CD14-positive monocyte (primary cell): ENCODE results near the gene CYFIP2. TPM values are rescaled to one million over a fixed set of nuclear protein-coding genes. Genes with fewer than 3 reads are reported as not detected.

ENCODE experiments used
- DNase-seq, 3 donors: peaks; one replicate each; pipeline ENCODE4 v3.0.0-alpha.2; 2011 to 2022
- H2AFZ ChIP-seq: 2 replicates; pipeline ENCODE4 v1.6.0; 2012; ENCODE audit warnings: mild to moderate bottlenecking, low read depth, low read length, inconsistent platforms; ENCODE audit not compliant: insufficient read depth, poor library complexity, severe bottlenecking
- H3K27ac ChIP-seq, 2 donors: 1 replicate in 1 of 2; 2 replicates in 1 of 2; pipeline ENCODE4 v1.5.1; 2012 to 2013; ENCODE audit warnings: low read length in 2 of 2, control low read depth in 1 of 2, inconsistent platforms in 1 of 2, low read depth in 1 of 2, mild to moderate bottlenecking in 1 of 2
- H3K27me3 ChIP-seq, 2 donors: one replicate each; pipeline versions ENCODE4 v1.6.0 to v1.6.1; 2011 to 2013; ENCODE audit warnings: low read length in 2 of 2; ENCODE audit not compliant: control insufficient read depth in 2 of 2, insufficient read depth in 2 of 2
- H3K36me3 ChIP-seq, 2 donors: replicated peaks in 1 of 2; 1 replicate in 1 of 2; 2 replicates in 1 of 2; pipeline versions ENCODE4 v1.5.1 to v1.6.1; 2012 to 2013; ENCODE audit warnings: low read length in 2 of 2, control low read depth in 1 of 2, inconsistent platforms in 1 of 2, mild to moderate bottlenecking in 1 of 2; ENCODE audit not compliant: insufficient read depth in 2 of 2, control insufficient read depth in 1 of 2
- H3K4me1 ChIP-seq, 2 donors: 1 replicate in 1 of 2; 2 replicates in 1 of 2; pipeline versions ENCODE4 v1.5.1 to v1.6.1; 2012 to 2013; ENCODE audit warnings: low read length in 2 of 2, control low read depth in 1 of 2, inconsistent platforms in 1 of 2, mild to moderate bottlenecking in 1 of 2, moderate library complexity in 1 of 2; ENCODE audit not compliant: insufficient read depth in 2 of 2, control insufficient read depth in 1 of 2
- H3K4me2 ChIP-seq: replicated peaks from 2 replicates; pipeline ENCODE3; 2012; ENCODE audit warnings: low read length, moderate library complexity, mild to moderate bottlenecking; ENCODE audit not compliant: poor library complexity, severe bottlenecking; ENCODE audit errors: extremely low read depth
- H3K4me3 ChIP-seq, 3 experiments: fragments of 200-600 bp in 1 of 3; sonication (generic) in 1 of 3; replicated peaks in 1 of 3; 1 replicate in 2 of 3; 2 replicates in 1 of 3; pipeline ENCODE4 v1.5.1; 2011 to 2013; ENCODE audit warnings: low read length in 3 of 3, mild to moderate bottlenecking in 3 of 3, control low read depth in 2 of 3, low read depth in 2 of 3, inconsistent platforms in 1 of 3, moderate library complexity in 1 of 3
- H3K79me2 ChIP-seq: 2 replicates; pipeline ENCODE4 v1.6.0; 2012; ENCODE audit warnings: mild to moderate bottlenecking, control low read depth, inconsistent platforms, low read length, moderate library complexity; ENCODE audit not compliant: insufficient read depth
- H3K9ac ChIP-seq: 2 replicates; pipeline ENCODE4 v1.6.0; 2017; ENCODE audit warnings: low read length, mild to moderate bottlenecking; ENCODE audit not compliant: insufficient read depth, poor library complexity, severe bottlenecking
- H3K9me3 ChIP-seq, 2 donors: replicated peaks in 1 of 2; 1 replicate in 1 of 2; 2 replicates in 1 of 2; pipeline versions ENCODE4 v1.5.1 to v1.6.1; 2012 to 2013; ENCODE audit warnings: low read length in 2 of 2, control low read depth in 1 of 2; ENCODE audit not compliant: control insufficient read depth in 1 of 2, insufficient read depth in 1 of 2
- H4K20me1 ChIP-seq: 2 replicates; pipeline ENCODE4 v1.6.0; 2012; ENCODE audit warnings: mild to moderate bottlenecking, low read length, control low read depth, moderate library complexity; ENCODE audit not compliant: insufficient read depth
- H3K27ac Mint-ChIP-seq, 7 donors: one replicate each; pipeline ENCODE4 v1.8.0; 2020; ENCODE audit warnings: mild to moderate bottlenecking in 7 of 7, mixed read lengths in 7 of 7, moderate library complexity in 6 of 7, inconsistent platforms in 2 of 7
- H3K27me3 Mint-ChIP-seq, 3 donors: one replicate each; pipeline ENCODE4 v1.8.0; 2021 to 2022; ENCODE audit warnings: low read depth in 3 of 3, mild to moderate bottlenecking in 3 of 3, mixed read lengths in 3 of 3, moderate library complexity in 3 of 3, inconsistent platforms in 1 of 3
- H3K36me3 Mint-ChIP-seq, 2 donors: one replicate each; pipeline ENCODE4 v1.8.0; 2020; ENCODE audit warnings: mixed read lengths in 2 of 2, inconsistent platforms in 1 of 2, mild to moderate bottlenecking in 1 of 2
- H3K4me1 Mint-ChIP-seq: one replicate; pipeline ENCODE4 v1.8.0; 2020; ENCODE audit warnings: mild to moderate bottlenecking, mixed read lengths
- H3K4me3 Mint-ChIP-seq, 2 donors: one replicate each; pipeline ENCODE4 v1.8.0; 2020; ENCODE audit warnings: mild to moderate bottlenecking in 2 of 2, mixed read lengths in 2 of 2, moderate library complexity in 1 of 2
- H3K9me3 Mint-ChIP-seq, 7 donors: one replicate each; pipeline ENCODE4 v1.8.0; 2020 to 2022; ENCODE audit warnings: mixed read lengths in 7 of 7, mild to moderate bottlenecking in 6 of 7, moderate library complexity in 6 of 7, inconsistent platforms in 2 of 7
- WGBS: methylation state at CpG from one replicate; pipeline ENCODE4 v1.1.5; 2013; ENCODE audit warnings: missing lambda C conversion rate; ENCODE audit not compliant: insufficient coverage; 5-methylcytosine and 5-hydroxymethylcytosine counted together
- intact Hi-C, 2 donors: fragments of 100-400 bp; cut with micrococcal nuclease; formaldehyde crosslinking; loops; one replicate each; pipeline versions ENCODE4 v1.15.0 to v1.15.1; 2023
- polyA plus RNA-seq, 3 donors: library from polyadenylated mRNA; depleted of rRNA in 1 of 3; unstranded in 2 of 3; stranded (reverse) in 1 of 3; fragments of 300-500 nt in 2 of 3; fragments of >200 nt in 1 of 3; fragmentation: Illumina TruSeq in 2 of 3; gene quantifications; 1 replicate in 2 of 3; 2 replicates in 1 of 3; pipeline ENCODE4 v1.2.3, GENCODE V29; 2012 to 2021
- TF ChIP-seq, protein P1 (sequence below): fragments of 200-600 bp; IDR thresholded peaks from one replicate; pipeline ENCODE4 v1.8.0; 2022; ENCODE audit warnings: antibody characterized with exemption, mild to moderate bottlenecking

CYFIP2 gene
- polyA plus RNA-seq, 3 donors = 33.6 to 45.6 (median 36.0) TPM

DNA sequence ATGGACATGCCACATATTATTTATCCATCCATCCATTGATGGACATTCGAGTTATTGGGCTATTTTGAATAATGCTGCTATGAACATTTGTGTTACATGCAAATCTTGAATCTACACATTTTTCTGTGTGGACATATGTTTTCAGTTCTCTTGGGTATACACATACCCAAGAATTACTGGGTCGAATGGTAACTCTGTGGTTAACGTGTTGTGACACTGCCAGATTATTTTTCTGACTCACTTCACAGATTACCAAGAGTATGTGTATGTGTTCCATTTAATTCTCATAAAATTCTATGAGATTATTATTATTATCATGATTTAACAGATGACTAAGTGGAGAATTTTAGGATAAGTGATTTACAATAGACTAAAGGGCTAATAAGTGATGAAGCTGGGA, 26.7 kb downstream of the CYFIP2 start:
- H3K4me3 ChIP-seq = no peak overlapping the region
- TF ChIP-seq, protein P1, sequence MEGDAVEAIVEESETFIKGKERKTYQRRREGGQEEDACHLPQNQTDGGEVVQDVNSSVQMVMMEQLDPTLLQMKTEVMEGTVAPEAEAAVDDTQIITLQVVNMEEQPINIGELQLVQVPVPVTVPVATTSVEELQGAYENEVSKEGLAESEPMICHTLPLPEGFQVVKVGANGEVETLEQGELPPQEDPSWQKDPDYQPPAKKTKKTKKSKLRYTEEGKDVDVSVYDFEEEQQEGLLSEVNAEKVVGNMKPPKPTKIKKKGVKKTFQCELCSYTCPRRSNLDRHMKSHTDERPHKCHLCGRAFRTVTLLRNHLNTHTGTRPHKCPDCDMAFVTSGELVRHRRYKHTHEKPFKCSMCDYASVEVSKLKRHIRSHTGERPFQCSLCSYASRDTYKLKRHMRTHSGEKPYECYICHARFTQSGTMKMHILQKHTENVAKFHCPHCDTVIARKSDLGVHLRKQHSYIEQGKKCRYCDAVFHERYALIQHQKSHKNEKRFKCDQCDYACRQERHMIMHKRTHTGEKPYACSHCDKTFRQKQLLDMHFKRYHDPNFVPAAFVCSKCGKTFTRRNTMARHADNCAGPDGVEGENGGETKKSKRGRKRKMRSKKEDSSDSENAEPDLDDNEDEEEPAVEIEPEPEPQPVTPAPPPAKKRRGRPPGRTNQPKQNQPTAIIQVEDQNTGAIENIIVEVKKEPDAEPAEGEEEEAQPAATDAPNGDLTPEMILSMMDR = no peak
- Mint-ChIP-seq H3K27ac (no peak overlapping the region), H3K4me3 (no peak overlapping the region), H3K36me3 (peaks cover 58 to 67% of the 10 kb centered on the region in 2 donors), H3K4me1 (peaks cover 4% of the 10 kb centered on the region), H3K9me3 (peaks cover 0 to 3% (median 0%) of the 10 kb centered on the region in 7 donors), H3K27me3 (no peaks in the 10 kb centered on the region)
- no peaks in the 10 kb centered on the region for H4K20me1 ChIP-seq
- no peaks in the 10 kb centered on the region for H3K27me3 ChIP-seq
- no peaks in the 10 kb centered on the region for H3K9me3 ChIP-seq
- DNase-seq = no peak
- intact Hi-C loops = no loop called here
- no peak overlapping the region for H3K27ac ChIP-seq
- H3K4me2 ChIP-seq = no peak overlapping the region
- peaks cover 12 to 87% of the 10 kb centered on the region in 2 donors for H3K36me3 ChIP-seq
- no peak overlapping the region for H2AFZ ChIP-seq
- H3K4me1 ChIP-seq = no peaks in the 10 kb centered on the region
- WGBS = no CpG with 5 or more reads among the region's 3 CpGs
- H3K79me2 ChIP-seq = no peaks in the 10 kb centered on the region
- no peak overlapping the region for H3K9ac ChIP-seq

DNA sequence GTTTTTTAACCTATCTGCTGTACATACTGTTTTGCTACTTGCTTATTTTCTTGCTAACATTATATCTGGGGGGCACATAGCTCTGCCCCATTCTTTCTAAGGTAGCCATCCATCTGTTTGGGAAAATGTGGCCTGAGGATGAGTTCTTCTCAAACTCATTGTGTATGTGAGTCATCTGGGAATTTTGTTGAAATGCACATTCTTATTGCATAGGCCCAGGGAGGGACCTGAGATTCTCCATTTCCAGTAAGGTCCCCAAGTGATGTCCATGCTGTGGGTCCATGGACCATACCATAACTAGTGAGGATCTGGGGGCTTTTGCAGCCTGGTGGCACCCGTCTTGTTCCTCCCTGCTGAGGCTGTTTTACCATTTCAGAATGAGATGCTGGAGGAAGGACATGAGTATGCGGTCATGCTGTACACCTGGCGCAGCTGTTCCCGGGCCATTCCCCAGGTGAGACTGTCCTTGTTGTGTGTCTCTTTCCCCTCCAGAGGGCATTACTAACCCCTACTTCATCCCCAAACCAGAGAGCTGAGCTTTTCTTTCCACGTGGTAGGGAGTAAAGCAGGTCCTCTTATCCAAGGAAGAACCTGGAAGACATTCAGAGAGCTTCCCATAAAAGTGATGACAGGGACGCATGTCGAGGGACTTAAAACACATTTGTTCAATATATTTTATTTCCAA, 28.6 kb downstream of the CYFIP2 start:
- TF ChIP-seq, protein P1 = no peak
- peaks cover 55 to 62% of the 10 kb centered on the region in 2 donors for H3K36me3 Mint-ChIP-seq
- intact Hi-C loops = no loop called here

More for the DNA sequence above, 28.6 kb downstream of the CYFIP2 start:
- no peak overlapping the region for H3K4me3 Mint-ChIP-seq
- Histone ChIP-seq H4K20me1 (no peaks in the 10 kb centered on the region), H3K9me3 (no peaks in the 10 kb centered on the region), H3K79me2 (no peaks in the 10 kb centered on the region), H3K27me3 (no peaks in the 10 kb centered on the region), H3K4me3 (no peak overlapping the region), H2AFZ (no peak overlapping the region), H3K27ac (no peak overlapping the region), H3K9ac (no peak overlapping the region), H3K4me1 (no peaks in the 10 kb centered on the region), H3K36me3 (peaks cover 4 to 86% of the 10 kb centered on the region in 2 donors), H3K4me2 (no peak overlapping the region)
- no peak overlapping the region for H3K27ac Mint-ChIP-seq
- peaks cover 4% of the 10 kb centered on the region for H3K4me1 Mint-ChIP-seq
- DNase-seq = no peak
- peaks cover 0 to 4% (median 0%) of the 10 kb centered on the region in 3 donors for H3K27me3 Mint-ChIP-seq
- H3K9me3 Mint-ChIP-seq = peaks cover 0 to 3% (median 0%) of the 10 kb centered on the region in 7 donors
- 100% methylated on average over 2 of the region's 7 CpGs for WGBS
